ENCODE data around the gene KIAA0825.

The KIAA0825 gene

GRCh38 chr5:94337617-94338016, 280.8 kb downstream of the KIAA0825 start:
- ATAC-seq (replicated peaks): no peak
- Mint-ChIP-seq H3K4me1 (no peaks in the 10 kb centered on the region), H3K27ac (no peak overlapping the region), H3K27me3 (no peaks in the 10 kb centered on the region), H3K36me3 (no peaks in the 10 kb centered on the region), H3K9me3 (peaks cover 0 to 3% of the 10 kb centered on the region in 2 donors), H3K4me3 (no peak overlapping the region)
- no peak for DNase-seq

- Mint-ChIP-seq H3K9me3 (peaks cover 0 to 6% of the 10 kb centered on the region in 2 donors), H3K4me3 (no peak overlapping the region), H3K27me3 (no peaks in the 10 kb centered on the region), H3K36me3 (no peaks in the 10 kb centered on the region), H3K4me1 (no peaks in the 10 kb centered on the region), H3K27ac (no peak overlapping the region)
- DNase-seq (no peak), ATAC-seq (replicated peaks) (no peak)
Observed at GRCh38 chr5:94335936-94336335, 282.5 kb downstream of the KIAA0825 start.

GRCh38 chr5:94329115-94329514, 289.3 kb downstream of the KIAA0825 start:
- Mint-ChIP-seq H3K27ac (no peak overlapping the region), H3K4me1 (no peaks in the 10 kb centered on the region), H3K27me3 (no peaks in the 10 kb centered on the region), H3K9me3 (peaks cover 7 to 8% of the 10 kb centered on the region in 2 donors), H3K4me3 (no peak overlapping the region), H3K36me3 (no peaks in the 10 kb centered on the region)
- DNase-seq (no peak), ATAC-seq (replicated peaks) (no peak)

- peaks cover 5 to 7% of the 10 kb centered on the region in 2 donors for H3K9me3 Mint-ChIP-seq
- DNase-seq: no peak
- no peak overlapping the region for H3K4me3 Mint-ChIP-seq
- ATAC-seq (replicated peaks): no peak
- no peaks in the 10 kb centered on the region for H3K36me3 Mint-ChIP-seq
- no peaks in the 10 kb centered on the region for H3K27me3 Mint-ChIP-seq
- H3K4me1 Mint-ChIP-seq: no peaks in the 10 kb centered on the region
- H3K27ac Mint-ChIP-seq: no peak overlapping the region
Observed at GRCh38 chr5:94326586-94326985, 291.8 kb downstream of the KIAA0825 start.

GRCh38 chr5:94316916-94317838, 301.2 kb downstream of the KIAA0825 start:
- ATAC-seq (replicated peaks): no peak
- DNase-seq: no peak
- H3K9me3 Mint-ChIP-seq: no peaks in the 10 kb centered on the region

GRCh38 chr5:94314460-94315131, 303.8 kb downstream of the KIAA0825 start:
- Mint-ChIP-seq H3K4me1 (no peaks in the 10 kb centered on the region), H3K27ac (no peak overlapping the region), H3K9me3 (no peaks in the 10 kb centered on the region), H3K27me3 (no peaks in the 10 kb centered on the region), H3K36me3 (no peaks in the 10 kb centered on the region), H3K4me3 (no peak overlapping the region)
- ATAC-seq (replicated peaks) (no peak), DNase-seq (no peak)

More at GRCh38 chr5:94316916-94317838, 301.2 kb downstream of the KIAA0825 start:
- Mint-ChIP-seq H3K27me3 (no peaks in the 10 kb centered on the region), H3K4me3 (no peak overlapping the region), H3K4me1 (no peaks in the 10 kb centered on the region), H3K36me3 (no peaks in the 10 kb centered on the region), H3K27ac (no peak overlapping the region)

GRCh38 chr5:94313696-94314095, 304.7 kb downstream of the KIAA0825 start:
- Mint-ChIP-seq H3K27ac (no peak overlapping the region), H3K36me3 (peaks cover 0 to 3% of the 10 kb centered on the region in 2 donors), H3K4me1 (no peaks in the 10 kb centered on the region), H3K4me3 (no peak overlapping the region), H3K27me3 (no peaks in the 10 kb centered on the region), H3K9me3 (no peaks in the 10 kb centered on the region)
- ATAC-seq (replicated peaks): no peak
- no peak for DNase-seq

- no peak for ATAC-seq (replicated peaks)
- no peaks in the 10 kb centered on the region for H3K27me3 Mint-ChIP-seq
- no peak for DNase-seq
Observed at GRCh38 chr5:94313188-94313587, 305.2 kb downstream of the KIAA0825 start.

GRCh38 chr5:94312298-94312697, 306.1 kb downstream of the KIAA0825 start:
- no peaks in the 10 kb centered on the region for H3K9me3 Mint-ChIP-seq
- no peaks in the 10 kb centered on the region for H3K4me1 Mint-ChIP-seq
- H3K4me3 Mint-ChIP-seq: no peak overlapping the region
- peaks cover 0 to 3% of the 10 kb centered on the region in 2 donors for H3K36me3 Mint-ChIP-seq
- no peak for DNase-seq
- no peak for ATAC-seq (replicated peaks)
- no peak overlapping the region for H3K27ac Mint-ChIP-seq
- H3K27me3 Mint-ChIP-seq: no peaks in the 10 kb centered on the region

More at GRCh38 chr5:94313188-94313587, 305.2 kb downstream of the KIAA0825 start:
- H3K9me3 Mint-ChIP-seq: no peaks in the 10 kb centered on the region
- H3K36me3 Mint-ChIP-seq: peaks cover 0 to 3% of the 10 kb centered on the region in 2 donors
- H3K4me1 Mint-ChIP-seq: no peaks in the 10 kb centered on the region
- H3K27ac Mint-ChIP-seq: no peak overlapping the region
- no peak overlapping the region for H3K4me3 Mint-ChIP-seq

- no peak for DNase-seq
Observed at GRCh38 chr5:94310833-94311232, 307.6 kb downstream of the KIAA0825 start.

GRCh38 chr5:94309141-94309540, 309.3 kb downstream of the KIAA0825 start:
- no peak for ATAC-seq (replicated peaks)
- Mint-ChIP-seq H3K36me3 (peaks cover 0 to 3% of the 10 kb centered on the region in 2 donors), H3K4me1 (no peaks in the 10 kb centered on the region), H3K4me3 (no peak overlapping the region), H3K27me3 (no peaks in the 10 kb centered on the region), H3K27ac (no peak overlapping the region), H3K9me3 (no peaks in the 10 kb centered on the region)
- DNase-seq: no peak

More at GRCh38 chr5:94310833-94311232, 307.6 kb downstream of the KIAA0825 start:
- no peak for ATAC-seq (replicated peaks)
- no peaks in the 10 kb centered on the region for H3K27me3 Mint-ChIP-seq
- H3K9me3 Mint-ChIP-seq: no peaks in the 10 kb centered on the region
- H3K4me3 Mint-ChIP-seq: no peak overlapping the region
- H3K36me3 Mint-ChIP-seq: peaks cover 0 to 3% of the 10 kb centered on the region in 2 donors
- no peaks in the 10 kb centered on the region for H3K4me1 Mint-ChIP-seq
- no peak overlapping the region for H3K27ac Mint-ChIP-seq

- H3K36me3 Mint-ChIP-seq: peaks cover 0 to 3% of the 10 kb centered on the region in 2 donors
- ATAC-seq (replicated peaks) (no peak), DNase-seq (no peak)
- no peak overlapping the region for H3K27ac Mint-ChIP-seq
- H3K27me3 Mint-ChIP-seq: no peaks in the 10 kb centered on the region
- no peaks in the 10 kb centered on the region for H3K9me3 Mint-ChIP-seq
- H3K4me1 Mint-ChIP-seq: no peaks in the 10 kb centered on the region
- no peak overlapping the region for H3K4me3 Mint-ChIP-seq
Observed at GRCh38 chr5:94308442-94308841, 310.0 kb downstream of the KIAA0825 start.

GRCh38 chr5:94304146-94304545, 314.3 kb downstream of the KIAA0825 start:
- Mint-ChIP-seq H3K9me3 (no peaks in the 10 kb centered on the region), H3K4me1 (no peaks in the 10 kb centered on the region), H3K36me3 (peaks cover 0 to 3% of the 10 kb centered on the region in 2 donors), H3K27ac (no peak overlapping the region), H3K27me3 (no peaks in the 10 kb centered on the region), H3K4me3 (no peak overlapping the region)
- ATAC-seq (replicated peaks): no peak
- DNase-seq: no peak

GRCh38 chr5:94288937-94289336, 329.5 kb downstream of the KIAA0825 start:
- no peak for DNase-seq
- no peaks in the 10 kb centered on the region for H3K27me3 Mint-ChIP-seq
- no peak for ATAC-seq (replicated peaks)
- H3K36me3 Mint-ChIP-seq: peaks cover 0 to 6% of the 10 kb centered on the region in 2 donors
- H3K27ac Mint-ChIP-seq: no peak overlapping the region
- H3K4me1 Mint-ChIP-seq: no peaks in the 10 kb centered on the region
- no peak overlapping the region for H3K4me3 Mint-ChIP-seq
- H3K9me3 Mint-ChIP-seq: peaks cover 17 to 23% of the 10 kb centered on the region in 2 donors

- Mint-ChIP-seq H3K36me3 (peaks cover 0 to 3% of the 10 kb centered on the region in 2 donors), H3K4me1 (no peaks in the 10 kb centered on the region), H3K27ac (no peak overlapping the region), H3K4me3 (no peak overlapping the region), H3K9me3 (peaks cover 0 to 3% of the 10 kb centered on the region in 2 donors), H3K27me3 (no peaks in the 10 kb centered on the region)
- DNase-seq: no peak
- ATAC-seq (replicated peaks): no peak
Observed at GRCh38 chr5:94285984-94286383, 332.4 kb downstream of the KIAA0825 start.
